HG02970 (cell line): ENCODE results near the gene GPRIN1.

Source experiments
- ATAC-seq: cut with Tn5 transposase; IDR thresholded peaks from one replicate; pipeline ENCODE4 v1.9.1; 2021; ENCODE audit warnings: mild to moderate bottlenecking, moderate library complexity, moderate number of reproducible peaks; ENCODE audit not compliant: unreplicated experiment, low FRiP score

Gene GPRIN1

DNA sequence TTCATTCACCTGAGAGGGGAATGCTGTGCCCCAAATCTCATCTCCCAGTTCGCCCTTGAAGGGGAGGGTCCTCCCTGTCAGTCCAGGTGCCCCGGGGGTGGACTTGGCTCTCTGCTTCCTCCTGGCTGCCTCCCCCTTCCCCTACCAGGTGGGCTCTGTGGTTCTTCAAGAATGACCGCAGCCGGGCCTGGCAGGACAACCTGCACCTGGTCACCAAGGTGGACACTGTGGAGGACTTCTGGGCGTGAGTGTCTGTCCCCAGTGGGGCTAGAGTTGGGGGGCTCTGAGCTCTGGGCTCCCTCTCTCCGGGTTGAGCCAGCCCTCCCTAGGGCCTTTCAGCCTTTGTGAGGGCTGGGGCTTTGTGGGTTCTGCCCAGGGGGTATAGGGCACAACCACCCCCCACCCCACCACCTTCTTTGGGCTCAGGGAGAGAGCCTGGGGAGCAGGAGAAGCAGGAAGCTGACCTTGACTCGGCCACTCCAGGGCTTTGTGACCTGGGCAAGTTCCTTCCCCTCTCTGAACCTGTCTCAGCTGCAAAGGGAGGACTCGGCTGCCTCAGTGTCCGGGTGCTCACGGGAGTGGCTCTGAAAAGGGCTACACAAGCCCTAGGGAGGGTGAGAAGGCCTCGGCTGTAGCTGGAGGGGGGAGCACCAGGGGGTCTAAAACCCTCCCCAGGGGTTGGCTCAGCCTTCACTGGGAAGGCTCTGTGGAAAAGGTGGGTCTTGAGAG, 33.7 kb upstream of the GPRIN1 start:
- no peak for ATAC-seq

DNA sequence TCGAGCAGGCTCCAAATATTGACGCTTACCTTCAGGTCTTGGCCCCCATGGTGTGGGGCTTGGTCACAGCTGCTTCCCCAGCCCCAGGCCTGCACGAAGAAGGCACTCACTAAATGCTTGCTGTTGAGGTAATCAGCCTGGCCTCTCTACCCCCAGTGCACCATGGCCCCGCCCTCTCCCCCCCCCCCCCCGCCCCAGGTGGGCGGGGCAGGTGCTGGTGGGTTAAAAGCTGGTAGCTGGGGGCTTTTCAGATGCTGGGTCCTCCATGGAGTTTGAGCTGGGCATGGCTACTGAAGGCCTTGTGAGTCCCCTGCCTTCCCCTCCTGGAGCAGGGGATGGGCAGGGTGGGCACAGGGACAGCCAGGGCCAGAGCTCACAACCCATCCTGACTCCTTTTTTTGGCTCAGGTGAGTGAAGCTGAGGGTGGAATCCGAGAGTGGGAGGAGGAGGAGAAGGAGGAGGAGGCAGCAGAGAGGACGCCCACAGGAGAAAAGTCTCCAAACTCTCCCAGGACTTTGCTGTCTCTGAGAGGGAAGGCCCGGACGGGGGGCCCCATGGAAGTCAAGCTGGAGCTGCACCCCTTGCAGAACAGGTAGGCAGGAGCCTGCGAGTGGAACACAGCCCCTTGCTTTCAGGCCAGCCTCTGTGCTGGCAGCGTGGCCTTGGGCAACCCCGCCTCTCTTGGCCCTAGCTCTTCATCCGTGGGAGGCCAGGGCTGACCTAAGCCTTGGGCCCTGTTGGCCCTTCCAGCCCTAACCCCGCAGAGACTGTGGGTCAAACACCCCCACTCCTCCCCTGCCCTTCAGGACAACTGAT, 32.9 kb upstream of the GPRIN1 start:
- ATAC-seq: no peak

GRCh38 chr5:176640616-176641015, 30.7 kb upstream of the GPRIN1 start:
- no peak for ATAC-seq

DNA sequence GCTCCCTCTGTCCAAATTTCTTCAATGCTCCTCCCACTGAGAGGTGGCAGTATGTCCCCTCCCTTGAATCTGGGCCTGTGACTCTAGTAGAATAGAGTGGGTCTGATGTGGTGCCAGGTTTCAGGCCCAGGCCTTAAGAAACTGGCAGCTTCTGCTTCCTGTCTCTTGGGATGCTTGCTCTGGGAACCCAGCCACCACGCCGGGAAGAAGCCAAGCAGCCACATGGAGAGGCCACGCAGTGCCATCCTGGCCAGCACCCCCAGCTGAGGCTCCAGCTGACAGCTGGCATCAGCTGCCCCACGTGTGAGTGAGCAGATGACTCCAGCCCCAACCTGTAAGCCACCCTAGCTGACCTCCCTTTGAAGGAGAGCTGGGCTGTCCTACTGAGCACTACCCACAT, 30.0 kb upstream of the GPRIN1 start:
- no peak for ATAC-seq

DNA sequence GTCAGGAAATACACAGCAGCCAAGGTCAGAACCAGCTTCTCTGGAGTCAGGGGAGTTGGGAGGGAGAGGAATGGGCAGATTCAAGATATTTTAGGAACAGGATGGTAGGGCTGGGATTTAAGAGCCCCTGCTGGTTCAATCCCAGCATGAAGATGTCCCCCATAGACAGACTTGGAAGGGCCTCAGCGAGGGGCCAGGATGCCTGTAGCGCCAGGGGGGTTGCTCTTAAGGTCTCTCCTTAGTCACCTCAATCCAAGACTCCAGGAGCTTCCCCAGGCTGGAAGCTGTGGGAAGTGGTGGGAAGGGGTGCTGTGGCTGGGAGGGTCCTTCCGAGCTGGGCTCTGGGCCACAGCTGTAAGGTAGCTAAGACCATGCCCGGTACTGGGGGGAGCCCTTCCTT, 29.3 kb upstream of the GPRIN1 start:
- ATAC-seq: no peak

DNA sequence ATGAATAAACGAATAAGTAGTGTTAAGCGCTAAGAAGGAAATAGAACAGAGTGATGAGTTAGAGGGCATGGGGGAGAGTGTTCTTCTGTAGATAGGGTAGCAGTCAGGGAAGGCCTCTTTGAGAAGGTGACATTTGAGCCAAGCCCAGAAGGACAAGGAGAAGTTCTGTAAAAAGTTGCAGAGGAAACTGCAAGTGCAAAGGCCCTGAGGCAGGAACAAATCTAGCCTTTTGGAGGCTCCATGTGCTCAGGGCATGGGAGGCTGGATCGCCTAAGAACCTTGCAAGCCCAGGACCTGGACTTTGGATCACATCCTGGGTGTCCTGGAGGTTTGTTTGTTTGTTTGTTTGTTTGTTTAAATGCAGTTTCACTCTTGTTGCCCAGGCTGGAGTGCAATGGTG, 28.5 kb upstream of the GPRIN1 start:
- ATAC-seq: no peak

DNA sequence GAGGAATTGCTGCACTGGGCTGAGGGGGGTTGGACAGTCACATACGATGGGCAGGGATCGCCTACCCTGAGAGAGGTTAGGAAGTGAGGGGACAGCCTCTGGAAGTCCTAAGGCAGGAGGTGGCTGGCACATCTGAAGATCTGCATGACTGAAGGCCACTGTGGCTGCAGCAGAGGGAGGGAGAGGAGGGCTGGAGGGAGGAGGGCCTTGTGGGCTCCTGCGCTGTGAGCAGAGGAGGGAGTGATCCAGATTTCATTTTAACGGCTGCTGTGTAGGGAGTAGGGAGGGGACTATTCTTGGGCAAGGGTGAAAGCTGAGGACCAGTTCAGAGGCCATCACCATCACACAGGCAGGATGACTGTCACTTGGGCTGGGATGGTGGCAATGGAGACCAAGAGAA, 27.6 kb upstream of the GPRIN1 start:
- no peak for ATAC-seq

- no peak for ATAC-seq
Observed at GRCh38 chr5:176636426-176636825, 26.5 kb upstream of the GPRIN1 start.

- no peak for ATAC-seq
Observed at GRCh38 chr5:176633598-176633997, 23.6 kb upstream of the GPRIN1 start.

GRCh38 chr5:176632745-176633144, 22.8 kb upstream of the GPRIN1 start:
- no peak for ATAC-seq

- no peak for ATAC-seq
Observed at GRCh38 chr5:176631383-176632200, 21.6 kb upstream of the GPRIN1 start.

DNA sequence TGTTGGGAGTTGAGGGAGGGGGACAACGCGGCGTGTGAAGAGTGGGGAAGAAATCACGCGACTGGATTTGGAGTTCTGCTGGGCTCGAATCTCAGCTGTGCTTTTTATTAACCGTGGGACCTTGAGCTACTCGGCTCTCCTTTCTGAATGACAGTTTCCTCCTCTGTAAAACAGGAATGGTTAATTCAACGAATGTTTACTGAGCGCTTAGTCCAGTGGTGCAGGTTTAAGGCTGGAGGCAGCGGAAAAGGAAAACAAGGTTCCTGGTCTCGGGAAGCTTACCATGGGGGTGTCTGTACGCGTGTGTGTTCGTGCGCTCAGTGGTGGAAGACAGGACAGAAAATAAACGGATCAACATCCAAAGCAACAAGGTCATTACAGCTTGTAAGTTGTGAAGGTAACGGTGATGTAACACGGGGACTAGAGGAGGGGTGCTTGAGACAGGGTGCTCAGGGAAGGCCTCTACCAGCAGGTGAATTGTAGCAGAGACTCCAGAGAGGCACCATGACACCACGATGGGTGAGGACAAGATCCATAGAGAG, 20.8 kb upstream of the GPRIN1 start:
- no peak for ATAC-seq

GRCh38 chr5:176629853-176630680, 20.1 kb upstream of the GPRIN1 start, which contains the start of the genes EIF4E1B and SNCB:
EIF4E1B (plus strand) TSS chr5:176630675; CDS start chr5:176642788, 12,113 bp downstream.
SNCB (minus strand) TSS chr5:176630534; CDS start chr5:176629654, 880 bp downstream.
- ATAC-seq: peak; percentile 66

- ATAC-seq: no peak
Observed at GRCh38 chr5:176629317-176629852, 19.4 kb upstream of the GPRIN1 start.

DNA sequence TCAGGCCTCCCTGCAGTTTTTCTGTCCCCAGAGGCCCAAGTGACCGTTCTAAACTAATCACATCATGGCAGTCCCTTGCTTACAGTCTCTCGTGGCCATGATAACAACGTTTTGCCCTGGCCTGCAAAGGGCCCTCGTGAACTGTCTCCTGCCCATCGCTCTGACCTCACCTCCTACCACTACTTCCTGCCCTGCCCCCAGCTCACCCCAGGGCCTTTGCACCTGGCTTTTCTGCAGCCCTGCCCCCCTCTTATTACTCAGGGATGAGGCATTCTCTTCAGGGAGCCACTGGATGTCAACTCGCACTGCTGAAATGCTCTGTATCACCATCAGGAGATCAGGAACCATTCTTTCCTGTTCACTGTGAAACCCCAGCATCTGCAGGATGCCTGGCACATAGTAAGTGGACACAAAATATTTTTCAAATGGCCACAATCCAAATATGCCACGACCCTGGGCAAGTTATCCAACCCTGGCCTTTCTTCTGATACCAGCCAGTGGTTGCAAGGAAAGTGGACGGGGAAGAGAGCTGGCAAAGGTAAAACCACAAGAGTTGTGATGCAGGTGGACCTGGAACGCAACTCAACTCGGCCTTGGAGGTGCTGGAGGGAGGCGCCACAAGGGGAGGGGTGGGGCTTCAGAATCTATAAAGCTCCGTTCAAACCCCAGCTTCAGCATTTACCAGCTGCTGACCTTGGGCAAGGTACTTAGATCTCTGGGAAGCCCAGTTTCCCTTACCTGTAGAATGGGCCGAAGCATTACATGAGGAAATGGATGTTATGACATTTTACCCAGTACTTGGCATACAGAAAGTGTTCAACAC, 18.7 kb upstream of the GPRIN1 start:
- no peak for ATAC-seq

GRCh38 chr5:176627582-176627981, 17.6 kb upstream of the GPRIN1 start:
- ATAC-seq: no peak

DNA sequence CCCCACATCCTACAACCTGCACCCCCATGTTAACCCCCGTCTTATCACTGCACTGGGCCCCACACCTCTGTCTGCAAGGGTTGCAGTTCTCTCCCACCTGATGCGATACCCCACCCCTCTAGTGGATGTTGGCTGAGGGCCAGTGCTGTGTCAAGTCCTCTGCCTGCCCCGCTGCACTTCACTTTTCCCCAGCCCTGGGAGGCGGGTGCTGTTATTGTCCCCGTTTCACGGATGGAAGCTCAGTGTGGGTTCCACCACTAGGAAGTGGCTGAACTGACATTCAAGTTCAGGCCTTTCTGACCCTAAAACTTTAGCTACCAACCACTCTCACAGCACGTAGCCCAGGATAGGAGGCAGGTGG, 16.9 kb upstream of the GPRIN1 start:
- ATAC-seq: no peak

- no peak for ATAC-seq
Observed at GRCh38 chr5:176625966-176626875, 16.3 kb upstream of the GPRIN1 start.
